ENCODE data around the gene INTS11.

Gene INTS11

GRCh38 chr1:1305300-1306069 is 19.0 kb downstream of the INTS11 start:
- Histone ChIP-seq H2AFZ (ENCODE audit: low read length) (no peak overlapping the region), H3K4me2 (ENCODE audit: low read length) (peak overlapping the region; percentile 73), H3K9me2 (ENCODE audit: low read depth, low read length) (no peaks in the 10 kb centered on the region), H3K9me3 (ENCODE audit: low read length) (no peaks in the 10 kb centered on the region), H3F3A (ENCODE audit: insufficient read depth, low read length) (no peaks in the 10 kb centered on the region), H3K4me3 (ENCODE audit: low read depth, low read length, poor library complexity, severe bottlenecking) (peak overlapping the region; percentile 73), H3K36me3 (ENCODE audit: insufficient read depth, low read length) (peaks cover 9% of the 10 kb centered on the region; the same call in 1 of the 2 replicates), H3K9ac (ENCODE audit: low read length) (no peak overlapping the region; the same call in 1 of the 2 replicates), H3K4me1 (ENCODE audit: insufficient read depth, low read length, severe bottlenecking) (peaks cover 37% of the 10 kb centered on the region), H3K27me3 (ENCODE audit: insufficient read depth, low read length) (no peaks in the 10 kb centered on the region), H3K79me2 (ENCODE audit: insufficient read depth, low read length) (no peaks in the 10 kb centered on the region), H4K20me1 (ENCODE audit: insufficient read depth, low read length) (no peaks in the 10 kb centered on the region), H3K27ac (ENCODE audit: low read depth, low read length, poor library complexity, severe bottlenecking) (no peak overlapping the region)
- TF ChIP-seq EZH2 (IDR thresholded peaks at IDR 0.05; ENCODE audit: borderline replicate concordance, low read length), result no peak
- no peak for TF ChIP-seq CTCF (IDR thresholded peaks at IDR 0.05; ENCODE audit: low read length)

GRCh38 chr1:1304331-1305299 is 19.8 kb downstream of the INTS11 start:
- TF ChIP-seq CTCF (IDR thresholded peaks at IDR 0.05; ENCODE audit: low read length), result no peak
- no peak for TF ChIP-seq EZH2 (IDR thresholded peaks at IDR 0.05; ENCODE audit: borderline replicate concordance, low read length)
- Histone ChIP-seq H3K4me3 (ENCODE audit: low read depth, low read length, poor library complexity, severe bottlenecking) (no peak overlapping the region), H3K27me3 (ENCODE audit: insufficient read depth, low read length) (no peaks in the 10 kb centered on the region), H3K36me3 (ENCODE audit: insufficient read depth, low read length) (peaks cover 2% of the 10 kb centered on the region; the same call in 1 of the 2 replicates), H3F3A (ENCODE audit: insufficient read depth, low read length) (no peaks in the 10 kb centered on the region), H3K4me1 (ENCODE audit: insufficient read depth, low read length, severe bottlenecking) (peaks cover 30% of the 10 kb centered on the region), H2AFZ (ENCODE audit: low read length) (no peak overlapping the region), H3K9me3 (ENCODE audit: low read length) (no peaks in the 10 kb centered on the region), H3K79me2 (ENCODE audit: insufficient read depth, low read length) (no peaks in the 10 kb centered on the region), H3K9ac (ENCODE audit: low read length) (no peak overlapping the region; the same call in 1 of the 2 replicates), H4K20me1 (ENCODE audit: insufficient read depth, low read length) (no peaks in the 10 kb centered on the region), H3K4me2 (ENCODE audit: low read length) (0 out of 2 replicates have a peak overlapping the region, but pooled peaks have one; percentile 73), H3K27ac (ENCODE audit: low read depth, low read length, poor library complexity, severe bottlenecking) (no peak overlapping the region), H3K9me2 (ENCODE audit: low read depth, low read length) (no peaks in the 10 kb centered on the region)

GRCh38 chr1:1303736-1304135 is 20.7 kb downstream of the INTS11 start:
- Histone ChIP-seq H3K9me3 (ENCODE audit: low read length) (no peaks in the 10 kb centered on the region), H3K4me2 (ENCODE audit: low read length) (no peak overlapping the region), H3K4me1 (ENCODE audit: insufficient read depth, low read length, severe bottlenecking) (peaks cover 25% of the 10 kb centered on the region), H2AFZ (ENCODE audit: low read length) (no peak overlapping the region), H3F3A (ENCODE audit: insufficient read depth, low read length) (no peaks in the 10 kb centered on the region), H3K27ac (ENCODE audit: low read depth, low read length, poor library complexity, severe bottlenecking) (no peak overlapping the region), H3K27me3 (ENCODE audit: insufficient read depth, low read length) (no peaks in the 10 kb centered on the region), H3K4me3 (ENCODE audit: low read depth, low read length, poor library complexity, severe bottlenecking) (no peak overlapping the region), H4K20me1 (ENCODE audit: insufficient read depth, low read length) (no peaks in the 10 kb centered on the region), H3K9ac (ENCODE audit: low read length) (no peak overlapping the region), H3K9me2 (ENCODE audit: low read depth, low read length) (no peaks in the 10 kb centered on the region), H3K79me2 (ENCODE audit: insufficient read depth, low read length) (no peaks in the 10 kb centered on the region), H3K36me3 (ENCODE audit: insufficient read depth, low read length) (no peaks in the 10 kb centered on the region)
- no peak for TF ChIP-seq EZH2 (IDR thresholded peaks at IDR 0.05; ENCODE audit: borderline replicate concordance, low read length)
- TF ChIP-seq CTCF (IDR thresholded peaks at IDR 0.05; ENCODE audit: low read length), result no peak

All from OCI-LY1 (cell line).